ENCODE data around the gene PPP2R5E. TPM values are rescaled to one million over a fixed set of nuclear protein-coding genes. Genes with fewer than 3 reads are reported as not detected.

Gene PPP2R5E
- total and polyA plus RNA-seq, 2 experiments from 2014 or later: 21.8 to 31.8 TPM

- Histone ChIP-seq H3K27ac (no peak overlapping the region), H3K36me3 (ENCODE audit: low read depth) (no peaks in the 10 kb centered on the region), H3K79me2 (ENCODE audit: insufficient read depth) (no peaks in the 10 kb centered on the region), H2AFZ (no peak overlapping the region), H3K4me1 (ENCODE audit: insufficient read depth) (no peaks in the 10 kb centered on the region), H3K4me3 (no peak overlapping the region), H3K27me3 (replicated peaks; ENCODE audit: insufficient read depth) (peaks cover 14% of the 10 kb centered on the region), H4K20me1 (ENCODE audit: insufficient read depth) (no peaks in the 10 kb centered on the region), H3K9me3 (ENCODE audit: low read depth) (no peaks in the 10 kb centered on the region), H3K9me2 (ENCODE audit: insufficient read depth) (no peaks in the 10 kb centered on the region), H3K4me2 (ENCODE audit: unreplicated experiment) (no peak overlapping the region), H3F3A (ENCODE audit: insufficient read depth) (no peaks in the 10 kb centered on the region), H3K9ac (no peak overlapping the region)
- WGBS, 2 experiments (ENCODE audit: low coverage in 1 of 2, low lambda C conversion rate in 2 of 2, missing lambda C conversion rate in 2 of 2): 45 to 56% methylated on average over 3 of the region's 3 CpGs
- TF ChIP-seq EZH2phosphoT487 (IDR thresholded peaks at IDR 0.05; ENCODE audit: insufficient read depth, low read depth) (no peak), EZH2 (IDR thresholded peaks at IDR 0.05; ENCODE audit: insufficient read depth, poor library complexity, severe bottlenecking) (no peak)
- in situ Hi-C loops (cut with MboI): no loop called here
- DNase-seq: no peak
Observed at GRCh38 chr14:63562405-63562804, 19.2 kb upstream of the PPP2R5E start.

- Histone ChIP-seq H3K9me3 (ENCODE audit: low read depth) (no peaks in the 10 kb centered on the region), H3K27me3 (replicated peaks; ENCODE audit: insufficient read depth) (no peaks in the 10 kb centered on the region), H3K9ac (no peak overlapping the region), H3K79me2 (ENCODE audit: insufficient read depth) (no peaks in the 10 kb centered on the region), H3K9me2 (ENCODE audit: insufficient read depth) (no peaks in the 10 kb centered on the region), H3K27ac (no peak overlapping the region), H2AFZ (no peak overlapping the region), H3K4me3 (no peak overlapping the region), H4K20me1 (ENCODE audit: insufficient read depth) (no peaks in the 10 kb centered on the region), H3K36me3 (ENCODE audit: low read depth) (no peaks in the 10 kb centered on the region), H3K4me2 (ENCODE audit: unreplicated experiment) (no peak overlapping the region), H3F3A (ENCODE audit: insufficient read depth) (peaks cover 8% of the 10 kb centered on the region; the same call in 1 of the 2 replicates), H3K4me1 (ENCODE audit: insufficient read depth) (no peaks in the 10 kb centered on the region)
- WGBS, 2 experiments (ENCODE audit: low coverage in 1 of 2, low lambda C conversion rate in 2 of 2, missing lambda C conversion rate in 2 of 2): 69 to 71% methylated on average over 7 of the region's 7 CpGs
- no peak for TF ChIP-seq EZH2 (IDR thresholded peaks at IDR 0.05; ENCODE audit: insufficient read depth, poor library complexity, severe bottlenecking)
- no peak for TF ChIP-seq EZH2phosphoT487 (IDR thresholded peaks at IDR 0.05; ENCODE audit: insufficient read depth, low read depth)
- DNase-seq: no peak
- in situ Hi-C loops (cut with MboI): no loop called here
Observed at GRCh38 chr14:63555572-63555971, 12.4 kb upstream of the PPP2R5E start.

GRCh38 chr14:63551332-63551731 is 8.2 kb upstream of the PPP2R5E start:
- no peaks in the 10 kb centered on the region for H3K4me1 ChIP-seq (ENCODE audit: insufficient read depth)
- peak overlapping the region; percentile 63 for H2AFZ ChIP-seq
- H3K27ac ChIP-seq: no peak overlapping the region
- peak; percentile 65 for DNase-seq
- no peaks in the 10 kb centered on the region for H3K79me2 ChIP-seq (ENCODE audit: insufficient read depth)
- no peaks in the 10 kb centered on the region for H3K36me3 ChIP-seq (ENCODE audit: low read depth)
- in situ Hi-C loops (cut with MboI): no loop called here
- no peak overlapping the region for H3K9ac ChIP-seq
- H3F3A ChIP-seq (ENCODE audit: insufficient read depth): peaks cover 8% of the 10 kb centered on the region; the same call in 1 of the 2 replicates
- H3K4me3 ChIP-seq: no peak overlapping the region
- WGBS, 2 experiments (ENCODE audit: low coverage in 1 of 2, low lambda C conversion rate in 2 of 2, missing lambda C conversion rate in 2 of 2): 3% methylated on average over 3 of the region's 3 CpGs
- no peaks in the 10 kb centered on the region for H3K9me3 ChIP-seq (ENCODE audit: low read depth)
- H3K9me2 ChIP-seq (ENCODE audit: insufficient read depth): no peaks in the 10 kb centered on the region
- H4K20me1 ChIP-seq (ENCODE audit: insufficient read depth): no peaks in the 10 kb centered on the region
- H3K4me2 ChIP-seq (ENCODE audit: unreplicated experiment): peak overlapping the region; percentile 50
- no peaks in the 10 kb centered on the region for H3K27me3 ChIP-seq (replicated peaks; ENCODE audit: insufficient read depth)
- TF ChIP-seq EZH2phosphoT487 (IDR thresholded peaks at IDR 0.05; ENCODE audit: insufficient read depth, low read depth) (no peak), EZH2 (IDR thresholded peaks at IDR 0.05; ENCODE audit: insufficient read depth, poor library complexity, severe bottlenecking) (no peak)

GRCh38 chr14:63547798-63548335 is 4.7 kb upstream of the PPP2R5E start:
- H3K9me3 ChIP-seq (ENCODE audit: low read depth): no peaks in the 10 kb centered on the region
- no peaks in the 10 kb centered on the region for H3K36me3 ChIP-seq (ENCODE audit: low read depth)
- H4K20me1 ChIP-seq (ENCODE audit: insufficient read depth): no peaks in the 10 kb centered on the region
- H3K27ac ChIP-seq: no peak overlapping the region
- no peak overlapping the region for H3K9ac ChIP-seq
- in situ Hi-C loops (cut with MboI): no loop called here
- no peak overlapping the region for H2AFZ ChIP-seq
- H3K4me1 ChIP-seq (ENCODE audit: insufficient read depth): no peaks in the 10 kb centered on the region
- DNase-seq: no peak
- 80 to 84% methylated on average over 8 of the region's 8 CpGs for WGBS, 2 experiments (ENCODE audit: low coverage in 1 of 2, low lambda C conversion rate in 2 of 2, missing lambda C conversion rate in 2 of 2)
- H3K79me2 ChIP-seq (ENCODE audit: insufficient read depth): no peaks in the 10 kb centered on the region
- no peaks in the 10 kb centered on the region for H3K27me3 ChIP-seq (replicated peaks; ENCODE audit: insufficient read depth)
- H3K9me2 ChIP-seq (ENCODE audit: insufficient read depth): no peaks in the 10 kb centered on the region
- no peak overlapping the region for H3K4me2 ChIP-seq (ENCODE audit: unreplicated experiment)
- H3K4me3 ChIP-seq: no peak overlapping the region
- TF ChIP-seq EZH2 (IDR thresholded peaks at IDR 0.05; ENCODE audit: insufficient read depth, poor library complexity, severe bottlenecking) (no peak), EZH2phosphoT487 (IDR thresholded peaks at IDR 0.05; ENCODE audit: insufficient read depth, low read depth) (no peak)
- H3F3A ChIP-seq (ENCODE audit: insufficient read depth): peaks cover 12% of the 10 kb centered on the region

- Histone ChIP-seq H3K27ac (no peak overlapping the region), H3K9ac (no peak overlapping the region), H3K4me3 (no peak overlapping the region), H3K4me2 (ENCODE audit: unreplicated experiment) (no peak overlapping the region), H3F3A (ENCODE audit: insufficient read depth) (peaks cover 9% of the 10 kb centered on the region), H2AFZ (no peak overlapping the region), H3K79me2 (ENCODE audit: insufficient read depth) (peaks cover 22% of the 10 kb centered on the region), H3K4me1 (ENCODE audit: insufficient read depth) (peaks cover 11% of the 10 kb centered on the region), H3K36me3 (ENCODE audit: low read depth) (no peaks in the 10 kb centered on the region), H4K20me1 (ENCODE audit: insufficient read depth) (no peaks in the 10 kb centered on the region), H3K9me3 (ENCODE audit: low read depth) (no peaks in the 10 kb centered on the region), H3K9me2 (ENCODE audit: insufficient read depth) (no peaks in the 10 kb centered on the region), H3K27me3 (replicated peaks; ENCODE audit: insufficient read depth) (no peaks in the 10 kb centered on the region)
- in situ Hi-C loops (cut with MboI): no loop called here
- 82% methylated on average over 3 of the region's 3 CpGs for WGBS, 2 experiments (ENCODE audit: low coverage in 1 of 2, low lambda C conversion rate in 2 of 2, missing lambda C conversion rate in 2 of 2)
- no peak for DNase-seq
- TF ChIP-seq EZH2phosphoT487 (IDR thresholded peaks at IDR 0.05; ENCODE audit: insufficient read depth, low read depth): no peak
Observed at GRCh38 chr14:63545431-63545830, 2.3 kb upstream of the PPP2R5E start.

Measured in GM23248 (cell line).